ENCODE results near the gene PRB2.

DNA sequence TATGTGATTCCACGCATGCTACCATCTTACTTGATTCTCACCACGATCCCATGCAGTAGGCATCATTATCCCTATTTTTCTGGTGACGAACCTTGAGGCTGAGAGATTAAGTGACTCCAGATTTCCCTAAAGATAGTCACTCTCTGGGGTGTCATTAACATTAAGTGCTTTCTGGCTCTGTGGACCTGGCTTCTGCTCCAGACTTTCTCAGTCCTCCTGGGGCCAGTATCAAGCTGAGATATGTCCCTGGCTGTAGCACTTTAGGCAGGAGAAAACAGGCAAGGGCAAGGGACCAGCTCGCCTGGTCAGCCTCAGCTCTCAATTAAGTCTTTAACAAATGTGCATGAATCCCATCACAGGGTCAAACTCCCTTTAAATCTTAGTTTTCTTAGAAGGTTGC lies 38.3 kb upstream of the PRB2 start:
- no peak for TF ChIP-seq CTCF (IDR thresholded peaks at IDR 0.05)
- no peak for TF ChIP-seq POLR2A (IDR thresholded peaks at IDR 0.05)

Measured in testis (tissue), 2 donors.